HepG2 (cell line): ENCODE measurements around the gene MRPL14. TPM values are rescaled to one million over a fixed set of nuclear protein-coding genes. Genes with fewer than 3 reads are reported as not detected.

ENCODE experiments used
- ASH2L ChIP-seq: fragments of 300-600, 200-600 bp; sonication (generic); IDR thresholded peaks from 2 replicates; pipeline ENCODE4 v1.7.0; 2017; ENCODE audit warnings: low read depth, mild to moderate bottlenecking, moderate library complexity, mixed read lengths, low read length; ENCODE audit not compliant: insufficient read length
- ATF2 ChIP-seq: sonication (generic); formaldehyde crosslinking; IDR thresholded peaks from 2 replicates; pipeline ENCODE4 v1.4.0; 2020; ENCODE audit warnings: missing genetic modification reagents
- BATF2 ChIP-seq: sonication (generic); formaldehyde crosslinking; IDR thresholded peaks from 2 replicates; pipeline ENCODE4 v1.8.0; 2022; ENCODE audit warnings: mild to moderate bottlenecking, missing genetic modification reagents, moderate library complexity
- DNMT1 ChIP-seq: sonication (generic); formaldehyde crosslinking; IDR thresholded peaks from 2 replicates; pipeline ENCODE4 v1.5.1; 2020; ENCODE audit warnings: mild to moderate bottlenecking, missing genetic modification reagents
- HMG20A ChIP-seq: IDR thresholded peaks from 2 replicates; pipeline ENCODE4 v1.6.1; 2016; ENCODE audit warnings: borderline replicate concordance
- JDP2 ChIP-seq: sonication (generic); formaldehyde crosslinking; IDR thresholded peaks from 2 replicates; pipeline ENCODE4 v1.8.1; 2022; ENCODE audit warnings: missing genetic modification reagents, borderline replicate concordance
- KLF11 ChIP-seq: IDR thresholded peaks from 2 replicates; pipeline ENCODE4 v1.6.1; 2016; ENCODE audit warnings: missing compliant biosample characterization
- LRRFIP1 ChIP-seq: sonication (generic); formaldehyde crosslinking; conservative IDR thresholded peaks from 2 replicates; pipeline ENCODE4 v1.4.0; 2020; ENCODE audit warnings: missing genetic modification reagents
- NFIC ChIP-seq: IDR thresholded peaks from 2 replicates; pipeline ENCODE4 v1.6.1; 2012; ENCODE audit warnings: mild to moderate bottlenecking, low read length, inconsistent platforms
- NR2C2 ChIP-seq: sonication (generic); formaldehyde crosslinking; IDR thresholded peaks from 2 replicates; pipeline ENCODE4 v1.4.0; 2020; ENCODE audit warnings: missing genetic modification reagents, mild to moderate bottlenecking, moderate library complexity, borderline replicate concordance
- TAF1 ChIP-seq: sonication (generic); formaldehyde crosslinking; IDR thresholded peaks from 2 replicates; pipeline ENCODE4 v1.4.0; 2020; ENCODE audit warnings: missing genetic modification reagents
- ZFP37 ChIP-seq: sonication (generic); formaldehyde crosslinking; IDR thresholded peaks from 2 replicates; pipeline ENCODE4 v1.4.0; 2020; ENCODE audit warnings: missing genetic modification reagents, borderline replicate concordance
- ZFP91 ChIP-seq: sonication (generic); formaldehyde crosslinking; IDR thresholded peaks from 2 replicates; pipeline ENCODE4 v1.9.0; 2022; ENCODE audit warnings: missing genetic modification reagents, mild to moderate bottlenecking, borderline replicate concordance
- ZNF142 ChIP-seq: sonication (generic); formaldehyde crosslinking; IDR thresholded peaks from 2 replicates; pipeline ENCODE4 v1.4.0; 2020; ENCODE audit warnings: missing genetic modification reagents
- ZNF225 ChIP-seq: sonication (generic); formaldehyde crosslinking; IDR thresholded peaks from 2 replicates; pipeline ENCODE4 v1.4.0; 2020; ENCODE audit warnings: mild to moderate bottlenecking, missing genetic modification reagents
- ZNF460 ChIP-seq: sonication (generic); formaldehyde crosslinking; IDR thresholded peaks from 2 replicates; pipeline ENCODE4 v1.5.1; 2020; ENCODE audit warnings: missing genetic modification reagents, mild to moderate bottlenecking, borderline replicate concordance
- ZNF589 ChIP-seq: sonication (generic); formaldehyde crosslinking; conservative IDR thresholded peaks from 2 replicates; pipeline ENCODE4 v1.8.0; 2022; ENCODE audit warnings: mild to moderate bottlenecking, moderate library complexity, missing genetic modification reagents
- ZNF790 ChIP-seq: sonication (generic); formaldehyde crosslinking; IDR thresholded peaks from 2 replicates; pipeline ENCODE4 v1.8.0; 2022; ENCODE audit warnings: missing genetic modification reagents, mild to moderate bottlenecking, borderline replicate concordance
- ZSCAN9 ChIP-seq: IDR thresholded peaks from 2 replicates; pipeline ENCODE4 v1.6.1; 2016; ENCODE audit warnings: borderline replicate concordance
- polyA plus RNA-seq, 8 experiments: library from polyadenylated mRNA; depleted of rRNA in 3 of 8; stranded (reverse) in 7 of 8; unstranded in 1 of 8; fragments of >200 nt; fragmentation: Illumina TruSeq in 4 of 8; extraction: Trizol in 4 of 8; gene quantifications; 2 replicates each; pipeline versions ENCODE4 v1.2.1 to v1.2.3, GENCODE V29; 2011 to 2016; ENCODE audit warnings: low read depth in 4 of 8, missing spikeins in 1 of 8, mixed read lengths in 1 of 8; ENCODE audit not compliant: insufficient read depth in 1 of 8
- total RNA-seq, 5 experiments: library from RNA; depleted of rRNA; stranded (reverse); fragments of >200 nt; fragmentation: Illumina TruSeq; extraction: Trizol; gene quantifications; 2 replicates each; pipeline ENCODE4 v1.2.3, GENCODE V29; 2016; ENCODE audit warnings: low read depth in 1 of 5

MRPL14 gene
- total and polyA plus RNA-seq, 2 of the 13 experiments (the other 11 are each of a cell fraction or from before 2014, with no cell fraction given), result 157 to 178 TPM

- TF ChIP-seq ATF2 (CRISPR knock-in tag) (0 out of 2 replicates have a peak, but pooled peaks have one; percentile 11), DNMT1 (no peak), BATF2 (CRISPR knock-in tag) (no peak), JDP2 (CRISPR knock-in tag) (no peak), KLF11 (CRISPR knock-in tag) (no peak), ZNF790 (CRISPR knock-in tag) (no peak), ZSCAN9 (CRISPR knock-in tag) (no peak), ZFP91 (CRISPR knock-in tag) (no peak), ZNF589 (no peak), ASH2L (peak; percentile 28), TAF1 (peak; percentile 21; the same call in 1 of the 2 replicates), ZNF142 (0 out of 2 replicates have a peak, but pooled peaks have one; percentile 25), ZFP37 (CRISPR knock-in tag) (no peak), ZNF225 (CRISPR knock-in tag) (no peak), NR2C2 (CRISPR knock-in tag) (no peak), LRRFIP1 (no peak), ZNF460 (CRISPR knock-in tag) (no peak), NFIC (no peak), HMG20A (CRISPR knock-in tag) (peak; percentile 58; the same call in 1 of the 2 replicates)
These were observed 28.1 kb downstream of the MRPL14 start (continued) for GRCh38 chr6:44099192-44099591.
